Amygdala (tissue), 56 donors: ENCODE measurements around the gene TOP2B.

Source experiments
- DNase-seq, 56 donors: peaks; one replicate each; lab custom pipeline; 2025; lab: John Stamatoyannopoulos, UW

TOP2B gene

DNA sequence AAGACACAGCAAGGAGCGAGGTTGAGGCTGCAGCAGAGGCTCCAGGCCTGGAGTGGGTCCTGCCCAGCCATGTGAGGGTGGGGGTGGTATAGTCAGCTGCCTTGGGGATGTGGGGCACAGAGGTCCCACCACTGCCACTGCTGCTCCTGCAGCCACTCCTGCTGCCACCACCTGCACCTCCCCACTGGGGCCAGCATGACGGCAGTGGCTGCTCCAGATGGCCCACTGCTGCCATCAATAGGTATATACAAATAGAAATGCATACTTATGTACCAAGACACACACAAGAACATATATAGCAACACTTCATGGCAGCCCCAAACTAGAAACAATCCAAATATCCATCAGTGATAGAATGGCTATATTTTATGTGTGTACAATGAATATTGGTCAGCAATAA is 10.0 kb upstream of the TOP2B start:
- DNase-seq: no peak

DNA sequence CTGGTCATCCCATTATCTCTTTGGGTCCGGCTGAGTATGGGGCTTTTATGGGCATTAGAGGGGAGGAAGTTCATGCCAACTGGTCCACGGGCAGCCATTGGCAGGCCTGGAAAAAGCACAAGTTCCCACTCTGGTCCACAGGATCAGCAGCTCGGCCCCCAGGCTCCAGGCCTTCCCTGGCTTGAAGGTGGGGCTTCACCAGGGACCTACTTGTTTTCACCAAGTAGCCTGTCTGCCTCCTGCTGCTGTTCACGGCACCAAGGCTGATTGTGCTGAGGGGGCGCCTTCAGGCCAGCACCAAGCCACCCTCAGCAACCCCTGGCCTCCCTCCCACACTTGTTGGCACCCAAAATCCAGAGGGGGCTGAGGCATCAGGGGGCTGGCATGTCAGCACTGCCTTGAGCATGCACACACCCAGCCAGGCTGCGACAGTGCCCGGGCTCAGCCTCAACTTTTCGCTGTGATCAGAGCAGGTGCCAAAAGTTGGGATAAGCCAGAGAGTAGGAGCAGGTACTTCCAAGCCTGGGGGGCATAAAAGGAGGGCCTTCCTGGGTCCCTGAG is 9.1 kb upstream of the TOP2B start:
- no peak for DNase-seq

DNA sequence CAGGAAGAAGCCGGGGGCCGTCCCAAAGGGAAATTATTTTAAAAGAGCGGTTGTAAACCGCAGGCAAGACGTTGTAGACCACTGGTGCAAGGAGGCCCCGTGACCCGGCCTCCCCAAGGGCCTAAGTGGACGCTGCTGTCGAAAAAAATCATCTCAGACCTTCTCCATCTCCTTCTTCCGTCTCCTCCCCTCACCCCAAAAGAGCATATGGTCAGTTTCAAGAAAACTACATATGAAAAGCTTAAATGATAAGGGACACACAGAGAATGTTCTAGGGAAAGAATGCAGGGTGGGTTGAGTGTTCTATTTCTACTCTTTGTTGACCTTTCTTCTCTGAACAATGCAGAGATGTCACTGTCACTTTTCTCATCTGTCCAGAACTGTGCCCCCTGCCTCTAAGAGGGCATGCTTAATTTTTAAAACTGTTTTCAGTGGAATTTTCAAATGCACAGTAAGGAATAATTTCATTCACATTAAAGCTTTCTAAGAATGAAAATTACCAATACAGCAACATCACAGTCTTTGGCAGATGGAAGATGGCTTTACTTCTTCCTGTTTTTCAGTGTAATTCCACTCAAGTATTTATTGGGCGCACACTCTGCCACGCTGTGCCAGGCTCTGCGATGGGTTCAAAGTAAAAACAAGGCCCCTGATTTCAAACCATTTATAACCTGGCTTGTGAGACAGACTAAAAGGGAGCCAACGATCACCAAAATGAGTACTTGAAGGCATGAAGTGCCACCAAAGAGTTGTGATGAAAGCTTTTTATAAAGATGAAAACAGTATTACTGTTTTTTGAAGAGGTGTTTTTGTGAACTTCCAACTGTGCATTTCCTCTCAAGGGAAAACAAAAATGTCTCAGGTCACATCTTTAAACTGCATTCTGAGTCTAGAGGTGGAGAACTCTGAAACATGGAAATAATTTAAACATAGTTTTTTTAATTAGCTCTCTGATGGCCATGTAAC is 891 bp upstream of the TOP2B start:
- DNase-seq: peak in 1 of 56 donors; percentile 63

DNA sequence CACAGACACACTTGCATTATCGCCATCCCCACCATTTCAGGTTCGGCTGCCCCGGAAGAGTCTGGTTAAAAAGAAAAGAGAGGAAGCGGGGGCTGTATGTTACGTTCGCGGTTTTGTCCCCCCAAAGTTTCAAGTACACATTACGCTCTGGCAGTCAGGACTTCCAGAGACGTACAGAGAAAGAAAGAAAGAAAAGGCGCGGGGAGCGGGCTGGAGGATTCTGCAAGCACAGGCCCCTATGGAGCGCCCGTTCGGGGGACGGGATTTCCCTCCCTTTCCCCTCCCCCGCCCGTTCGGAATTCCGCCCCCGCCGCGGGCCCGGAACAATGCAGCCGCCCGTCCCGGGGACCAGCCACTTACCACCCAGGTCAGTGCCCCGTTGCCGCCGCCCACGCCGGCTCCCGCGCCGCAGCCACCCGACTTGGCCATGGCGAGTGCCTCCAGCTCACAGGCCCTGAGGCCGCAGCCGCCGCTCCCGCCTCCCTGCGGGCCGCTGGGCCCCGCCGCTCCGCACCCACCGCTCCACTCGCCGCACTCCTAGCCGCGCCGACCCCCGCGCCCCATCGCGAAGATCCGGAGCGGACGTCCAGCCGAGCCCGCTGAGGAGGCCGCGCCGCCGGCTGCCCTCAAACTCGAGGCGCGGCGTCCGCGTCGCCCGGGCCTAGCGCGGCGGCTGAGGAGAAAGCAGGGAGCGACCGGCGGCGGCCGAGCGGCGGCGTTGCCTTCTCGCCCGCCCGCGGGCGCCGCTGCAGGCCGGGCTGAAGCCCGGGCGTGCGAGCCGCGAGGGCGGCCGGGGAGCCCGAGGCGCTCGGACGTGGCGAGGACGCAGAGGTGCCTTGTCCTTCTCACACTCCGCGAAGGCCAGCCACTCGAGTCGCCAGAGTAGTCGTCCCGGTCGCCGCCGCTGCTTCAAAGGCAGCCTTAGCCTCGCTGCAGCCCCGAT is 567 bp downstream of the TOP2B start:
- DNase-seq: peak in 50 of 56 donors; percentile 19 to 80 (median 61)

DNA sequence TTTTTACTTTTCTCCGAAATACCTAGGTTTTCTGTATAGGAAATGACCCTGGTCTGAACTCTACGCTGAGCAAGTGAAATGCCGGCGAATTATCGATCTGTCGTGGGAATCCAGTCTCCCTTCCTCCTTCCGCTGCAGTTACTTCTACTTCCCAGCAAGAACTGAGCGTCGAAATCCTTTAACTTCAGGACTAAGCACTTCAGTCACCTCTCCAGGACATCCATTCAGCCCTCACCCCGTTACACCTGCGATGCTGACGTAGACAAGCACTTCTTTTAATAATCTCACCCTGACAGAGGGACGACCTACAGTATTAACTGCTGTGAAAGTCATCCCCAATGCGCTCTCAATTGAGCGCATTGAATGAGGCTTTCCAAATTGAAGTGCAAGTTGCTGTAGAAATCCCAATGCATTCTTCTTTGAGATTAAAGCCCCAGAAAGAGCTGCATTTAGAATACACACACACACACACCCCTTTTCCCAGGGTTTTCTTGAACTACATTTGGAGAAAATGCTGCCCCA is 1.3 kb downstream of the TOP2B start:
- DNase-seq: peak in 4 of 56 donors; percentile 34 to 56 (median 38)

DNA sequence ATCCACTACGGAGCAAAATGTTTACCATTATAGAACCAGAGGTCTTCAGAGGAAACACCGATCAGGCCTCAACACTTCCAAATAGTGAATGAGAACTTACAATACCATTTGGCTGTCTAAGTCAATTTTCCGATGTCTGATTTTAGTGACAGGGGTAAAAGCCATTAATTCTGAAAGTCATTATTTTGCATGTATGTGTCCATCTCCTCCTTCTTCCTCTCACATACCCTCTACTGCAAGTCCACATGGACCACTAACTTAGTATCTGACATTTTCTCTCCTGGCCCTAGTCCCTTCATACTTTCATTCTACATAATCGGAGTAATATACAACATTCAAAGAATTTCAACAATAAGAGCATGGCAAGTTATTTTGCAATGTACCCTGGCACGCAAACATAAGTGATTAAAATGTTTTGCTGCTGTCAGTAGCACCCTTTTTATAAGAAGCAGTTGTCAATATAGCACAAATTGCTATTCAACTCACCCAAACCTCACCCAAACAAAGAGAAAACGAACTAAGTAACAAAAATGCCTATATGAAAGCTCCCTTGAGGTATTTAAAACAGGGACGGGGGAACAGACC is 1.9 kb downstream of the TOP2B start:
- no peak for DNase-seq

DNA sequence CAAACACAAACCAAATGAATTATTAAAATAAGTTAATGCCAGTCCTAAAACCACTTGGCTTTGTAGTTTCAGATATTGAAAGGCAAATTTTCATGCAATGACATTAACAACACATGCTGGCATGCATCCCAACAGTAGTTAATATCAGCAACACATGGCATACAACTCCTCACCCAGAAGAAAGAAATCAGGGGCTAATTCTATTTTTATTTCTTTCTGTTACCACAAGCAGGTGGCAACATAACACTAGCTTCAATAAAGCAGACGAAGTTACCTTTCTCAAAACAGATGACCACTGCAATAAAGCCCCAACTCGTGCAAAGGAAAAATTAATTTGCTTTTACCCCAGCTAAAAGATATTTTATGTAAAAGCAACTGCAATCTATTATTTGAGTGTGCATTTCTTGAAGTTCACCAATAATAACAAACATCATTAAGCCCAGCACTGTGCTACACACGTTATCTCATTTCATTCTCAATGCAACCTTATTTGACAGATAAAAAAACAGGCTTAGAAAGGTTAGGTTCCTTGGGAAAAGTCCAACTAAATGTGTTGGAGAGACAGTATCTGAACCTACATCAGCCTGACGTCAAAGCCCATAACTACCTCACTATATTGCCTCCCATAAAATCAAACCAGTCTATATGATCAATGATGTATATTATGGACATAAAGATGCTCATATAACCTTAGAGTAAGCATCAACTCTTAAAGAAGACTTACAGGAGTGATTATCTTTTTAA is 2.8 kb downstream of the TOP2B start:
- no peak for DNase-seq

DNA sequence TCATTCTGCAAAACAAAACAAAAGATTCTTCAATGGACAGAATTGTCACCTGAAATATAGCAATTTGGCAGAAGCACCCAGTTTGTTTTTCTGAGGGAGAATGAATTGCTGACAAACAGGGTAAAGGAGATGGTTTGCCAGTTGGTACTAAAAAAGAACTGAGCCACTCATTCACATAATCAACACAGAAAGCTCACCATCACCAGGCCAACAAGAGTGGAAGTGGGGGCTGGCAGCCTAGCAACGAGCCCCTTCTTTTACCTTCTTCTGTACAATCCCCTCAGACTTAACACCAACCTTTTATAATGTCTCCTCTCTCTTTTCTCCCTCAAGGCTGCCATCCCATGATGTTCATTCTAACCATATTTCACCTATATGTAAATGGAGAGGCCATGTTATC is 5.9 kb downstream of the TOP2B start:
- DNase-seq: no peak

DNA sequence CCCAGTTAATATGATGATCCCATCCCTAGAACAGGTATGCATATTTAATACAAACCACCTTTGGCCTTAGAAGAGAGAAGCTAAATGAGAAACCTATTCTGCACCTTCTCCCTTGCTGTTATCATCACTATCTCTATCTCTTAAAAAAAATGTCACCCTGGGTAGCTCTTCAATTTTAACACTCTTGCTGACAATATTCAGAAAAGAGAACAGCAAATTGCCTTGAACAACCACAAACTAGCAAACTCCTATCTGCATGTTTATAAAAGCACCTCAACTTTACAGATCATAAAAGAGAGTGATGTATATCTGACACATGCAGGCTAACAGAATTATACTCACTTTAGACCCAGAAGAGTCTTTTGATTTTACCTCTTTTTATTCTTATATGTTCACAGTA is 7.4 kb downstream of the TOP2B start:
- no peak for DNase-seq

DNA sequence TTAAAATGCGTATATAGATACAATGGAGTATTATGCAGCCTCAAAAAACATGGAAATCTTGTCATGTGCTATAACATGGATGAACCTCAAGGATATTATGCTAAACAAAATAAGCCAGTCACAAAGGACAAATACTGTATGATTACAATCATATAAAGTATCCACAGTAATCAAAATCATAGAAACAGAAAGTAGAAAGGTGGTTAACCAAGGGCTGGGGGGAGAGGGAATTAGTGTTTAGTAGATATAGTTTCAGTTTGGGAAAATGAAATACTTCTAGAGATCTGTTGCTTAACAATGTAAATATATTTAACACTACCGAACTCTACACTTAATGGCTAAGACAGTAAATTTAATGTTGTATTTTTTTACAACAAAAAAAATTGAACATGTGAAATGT is 9.0 kb downstream of the TOP2B start:
- no peak for DNase-seq

DNA sequence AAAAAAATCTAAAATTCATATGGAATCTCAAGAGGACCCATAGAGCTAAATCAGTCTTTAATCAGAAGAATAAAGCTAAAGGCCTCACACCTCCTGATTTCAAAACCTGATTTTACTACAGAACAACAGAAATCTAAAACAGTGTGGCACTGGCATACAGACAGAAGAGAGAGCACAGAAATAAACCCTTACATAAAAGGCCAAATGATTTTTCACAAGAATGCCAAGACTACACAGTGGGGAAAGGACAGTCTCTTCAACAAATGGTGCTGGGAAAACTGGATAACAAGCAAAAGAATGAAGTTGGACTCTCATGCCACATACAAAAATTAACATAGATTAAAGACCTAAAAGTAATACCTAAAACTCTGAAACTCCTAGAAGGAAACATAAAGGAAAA is 10.1 kb downstream of the TOP2B start:
- DNase-seq: no peak

DNA sequence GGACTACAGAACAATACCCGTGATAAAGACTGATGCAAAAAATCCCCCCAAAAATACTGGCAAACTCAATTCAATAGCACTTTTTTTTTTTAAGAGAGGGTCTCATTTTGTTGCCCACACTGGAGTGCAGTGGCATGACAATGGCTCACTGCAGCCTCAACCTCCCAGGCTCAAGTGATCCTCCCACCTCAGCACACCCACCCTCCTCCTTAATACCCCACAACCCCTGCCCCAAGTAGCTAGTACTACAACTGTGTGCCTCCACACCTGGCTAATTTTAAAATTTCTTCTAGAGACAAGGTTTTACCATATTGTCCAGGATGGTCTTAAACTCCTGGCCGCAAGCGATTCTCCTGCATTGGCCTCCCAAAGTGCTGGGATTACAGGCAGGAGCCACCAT is 11.4 kb downstream of the TOP2B start:
- no peak for DNase-seq

DNA sequence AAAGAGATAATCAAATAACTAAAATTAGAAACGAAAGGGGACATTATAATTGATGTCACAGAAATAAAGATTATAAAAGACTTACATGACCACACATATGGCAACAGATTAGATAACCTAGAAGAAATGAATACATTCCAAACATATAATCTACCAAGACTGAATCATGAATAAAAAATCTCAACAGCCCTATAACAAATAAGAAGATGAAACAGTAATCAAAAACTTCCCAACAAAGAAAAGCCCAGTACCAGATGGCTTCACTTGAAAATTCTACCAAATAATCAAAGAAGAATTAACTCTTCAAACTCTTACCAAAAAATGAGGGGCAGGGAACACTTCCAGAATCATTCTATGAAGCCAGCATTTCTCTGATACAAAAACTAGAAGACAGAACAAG is 11.8 kb downstream of the TOP2B start:
- no peak for DNase-seq

DNA sequence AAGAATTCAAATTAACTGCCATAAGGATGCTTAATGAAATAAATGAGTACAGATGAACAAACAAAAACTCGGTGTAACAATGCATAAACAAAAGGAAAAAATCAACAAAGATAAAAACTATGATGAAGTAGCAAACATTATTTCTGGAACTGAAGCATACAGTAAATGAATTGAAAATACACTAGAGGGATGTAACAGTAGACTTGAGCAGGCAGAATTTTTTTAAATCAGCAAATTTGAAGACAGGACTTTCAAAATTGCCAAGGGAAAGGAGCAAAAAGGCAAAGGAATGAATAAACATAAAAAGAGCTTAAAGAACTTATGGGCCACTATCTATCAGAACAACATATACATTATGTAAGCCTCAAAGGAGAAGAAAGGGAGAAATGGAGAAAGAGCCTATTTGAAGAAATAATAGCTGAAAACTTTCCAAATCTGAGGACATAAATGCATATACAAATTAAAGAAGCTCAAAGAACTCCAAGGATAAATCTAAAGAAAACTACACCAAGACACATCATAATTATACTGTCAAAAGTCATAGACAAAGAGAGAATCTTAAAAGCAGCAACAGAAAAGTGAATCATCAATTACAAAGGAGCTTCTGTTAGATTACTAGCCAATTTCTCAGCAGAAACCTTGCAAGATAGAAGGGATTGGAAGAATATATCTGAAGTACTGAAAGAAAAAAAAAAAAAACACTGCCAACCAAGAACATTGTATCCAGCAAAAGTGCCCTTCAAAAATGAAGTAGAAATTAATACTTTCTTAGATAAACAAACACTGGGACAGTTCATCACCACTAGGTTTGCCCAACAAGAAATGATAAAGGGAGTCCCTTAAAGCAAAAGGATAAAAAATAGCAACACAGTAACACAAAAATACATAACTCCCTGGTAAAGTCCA is 15.5 kb downstream of the TOP2B start:
- DNase-seq: no peak

DNA sequence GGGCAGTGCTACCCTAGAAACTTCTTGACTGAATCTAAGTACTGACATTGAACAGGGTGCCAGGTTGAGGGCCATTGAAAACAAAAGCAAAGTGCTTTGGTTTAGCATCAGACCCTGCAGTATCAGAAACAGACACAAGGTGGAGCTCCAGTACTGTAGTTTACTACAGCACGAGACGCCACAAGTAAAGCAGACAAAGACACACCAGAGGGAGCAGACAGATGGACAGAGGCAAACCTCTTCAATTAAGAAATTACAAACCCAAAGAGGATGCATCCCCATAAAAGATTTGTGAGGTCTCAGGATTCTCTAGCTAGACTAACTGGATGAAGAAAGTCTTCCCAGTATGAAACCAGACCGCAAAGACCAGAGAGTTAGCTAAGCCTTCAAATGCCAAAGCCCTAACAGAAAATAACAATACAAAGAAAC is 16.6 kb downstream of the TOP2B start:
- peak in 44 of 56 donors; percentile 3 to 89 (median 28) for DNase-seq

DNA sequence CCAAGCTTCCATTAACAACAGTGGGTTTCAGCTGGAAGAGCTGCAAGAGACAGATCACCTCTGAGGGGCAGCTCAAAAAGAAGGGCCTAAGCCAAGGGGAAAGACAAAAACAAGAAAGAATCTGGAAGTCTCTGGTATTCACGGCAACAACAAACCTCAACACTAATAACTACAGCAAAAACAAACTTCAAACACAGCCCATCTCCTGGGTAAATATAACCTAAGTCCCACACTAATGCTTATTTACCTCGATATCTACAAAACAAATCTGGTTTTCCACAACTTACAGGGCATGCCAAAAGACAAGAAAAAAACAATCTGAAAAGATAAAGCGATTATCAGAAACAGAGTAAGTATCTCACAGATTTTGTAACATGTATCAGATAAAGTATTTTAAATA is 29.7 kb downstream of the TOP2B start:
- DNase-seq: no peak

DNA sequence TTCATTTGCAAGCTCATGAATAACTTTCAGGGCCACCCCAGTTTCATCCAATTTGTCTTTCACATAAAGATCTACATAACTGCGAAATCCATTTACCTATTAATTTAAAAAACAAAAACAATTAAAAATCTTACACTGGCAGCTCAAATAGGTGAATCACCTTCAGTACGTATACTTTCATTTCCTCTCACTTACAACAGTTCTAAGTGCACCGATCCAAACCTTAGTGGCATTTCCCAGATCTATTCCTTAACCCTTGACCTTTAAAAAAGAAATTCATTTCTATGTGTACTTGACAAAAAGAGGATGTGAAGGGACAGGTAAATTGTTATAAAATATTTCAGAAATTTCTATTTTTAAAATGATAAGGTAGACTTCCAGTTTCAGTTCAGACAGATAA is 30.8 kb downstream of the TOP2B start:
- no peak for DNase-seq

DNA sequence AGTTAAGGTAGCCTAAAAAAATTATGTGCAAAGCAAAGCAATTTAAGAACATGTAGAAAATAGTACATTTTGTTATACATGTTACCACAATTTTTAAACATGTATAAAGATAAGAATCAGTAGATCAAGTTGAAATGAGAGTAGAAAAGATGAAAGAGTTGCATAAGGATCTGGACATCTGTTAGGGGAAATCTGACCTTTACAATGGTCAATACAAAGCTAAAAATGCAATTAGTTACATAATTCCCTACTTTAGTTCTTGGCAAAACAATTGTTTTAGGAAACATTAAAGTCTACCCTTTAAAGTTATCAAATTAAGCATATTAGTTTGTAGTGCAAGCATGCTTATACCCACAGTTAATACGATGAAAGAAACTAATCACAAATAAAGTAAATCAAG is 32.7 kb downstream of the TOP2B start:
- DNase-seq: no peak

DNA sequence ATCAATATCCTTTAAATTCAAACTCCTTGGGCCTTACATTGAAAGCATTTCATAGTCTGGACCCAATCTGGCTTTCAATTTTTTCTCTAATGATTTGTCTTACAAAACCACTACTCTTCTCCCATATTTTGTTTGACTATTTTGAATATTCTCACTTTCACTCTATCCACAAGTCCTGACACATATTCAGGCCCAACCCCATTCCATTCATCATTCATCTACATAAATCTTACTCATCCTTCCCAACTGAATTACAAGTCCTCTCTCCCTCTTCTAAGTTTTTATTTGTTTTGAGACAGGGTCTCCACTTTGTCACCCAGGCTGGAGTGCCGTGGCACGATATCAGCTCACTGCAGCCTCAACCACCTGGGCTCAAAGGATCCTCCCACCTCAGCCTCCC is 43.6 kb downstream of the TOP2B start:
- DNase-seq: no peak
